ENCODE data around the gene DCAF8.

DNA sequence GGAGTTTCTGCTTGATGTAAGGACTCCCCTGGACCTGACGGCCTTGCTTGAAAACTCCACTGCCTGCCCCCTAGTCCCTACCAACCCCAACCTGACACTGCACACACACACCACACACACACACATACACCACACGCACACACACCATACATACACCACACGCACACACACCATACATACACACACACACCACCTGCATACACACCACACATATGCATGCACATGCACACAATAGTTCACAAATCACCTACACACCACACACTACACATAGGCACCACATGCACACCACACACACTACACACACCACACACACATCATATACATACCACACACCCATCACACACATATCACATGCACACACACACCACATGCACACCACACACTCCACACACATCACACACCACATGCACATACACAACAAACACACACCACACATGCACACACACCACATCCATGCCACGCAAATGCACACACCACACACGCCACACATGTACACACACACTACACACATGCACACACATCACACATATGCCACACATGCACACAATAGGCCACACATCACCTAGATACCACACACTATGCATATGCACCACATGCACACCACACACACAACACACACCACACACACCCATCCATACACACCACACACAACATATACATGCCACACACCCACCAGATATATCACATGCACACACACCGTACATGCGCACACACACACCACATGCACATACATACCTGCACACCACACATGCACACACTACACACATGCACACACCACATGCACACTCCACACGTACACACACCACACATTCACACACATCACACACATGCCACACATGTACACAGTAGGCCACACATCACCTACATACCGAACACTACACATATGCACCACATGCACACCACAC is 68.3 kb downstream of the DCAF8 start:
- TF ChIP-seq, protein P1, sequence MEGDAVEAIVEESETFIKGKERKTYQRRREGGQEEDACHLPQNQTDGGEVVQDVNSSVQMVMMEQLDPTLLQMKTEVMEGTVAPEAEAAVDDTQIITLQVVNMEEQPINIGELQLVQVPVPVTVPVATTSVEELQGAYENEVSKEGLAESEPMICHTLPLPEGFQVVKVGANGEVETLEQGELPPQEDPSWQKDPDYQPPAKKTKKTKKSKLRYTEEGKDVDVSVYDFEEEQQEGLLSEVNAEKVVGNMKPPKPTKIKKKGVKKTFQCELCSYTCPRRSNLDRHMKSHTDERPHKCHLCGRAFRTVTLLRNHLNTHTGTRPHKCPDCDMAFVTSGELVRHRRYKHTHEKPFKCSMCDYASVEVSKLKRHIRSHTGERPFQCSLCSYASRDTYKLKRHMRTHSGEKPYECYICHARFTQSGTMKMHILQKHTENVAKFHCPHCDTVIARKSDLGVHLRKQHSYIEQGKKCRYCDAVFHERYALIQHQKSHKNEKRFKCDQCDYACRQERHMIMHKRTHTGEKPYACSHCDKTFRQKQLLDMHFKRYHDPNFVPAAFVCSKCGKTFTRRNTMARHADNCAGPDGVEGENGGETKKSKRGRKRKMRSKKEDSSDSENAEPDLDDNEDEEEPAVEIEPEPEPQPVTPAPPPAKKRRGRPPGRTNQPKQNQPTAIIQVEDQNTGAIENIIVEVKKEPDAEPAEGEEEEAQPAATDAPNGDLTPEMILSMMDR (IDR thresholded peaks at IDR 0.05; ENCODE audit: insufficient read depth, low read depth, low read length) = no peak
- no peak for TF ChIP-seq EZH2 (IDR thresholded peaks at IDR 0.05; ENCODE audit: insufficient read depth, low read length)

Data from astrocyte (in vitro differentiated cells and primary cell).